Hepatocyte (in vitro differentiated cells): ENCODE results near the gene HTR2A.

ENCODE experiments used
- EZH2 ChIP-seq: fragments of 200-600 bp; sonication (generic); IDR thresholded peaks from 2 replicates; pipeline ENCODE4 v1.6.1; 2016; ENCODE audit warnings: antibody characterized with exemption, mild to moderate bottlenecking, borderline replicate concordance
- TF ChIP-seq, protein P1 (sequence below): fragments of 200-600 bp; sonication (generic); IDR thresholded peaks from 2 replicates; pipeline ENCODE4 v1.5.1; 2016; ENCODE audit warnings: antibody characterized with exemption, mild to moderate bottlenecking; ENCODE audit not compliant: poor library complexity

DNA sequence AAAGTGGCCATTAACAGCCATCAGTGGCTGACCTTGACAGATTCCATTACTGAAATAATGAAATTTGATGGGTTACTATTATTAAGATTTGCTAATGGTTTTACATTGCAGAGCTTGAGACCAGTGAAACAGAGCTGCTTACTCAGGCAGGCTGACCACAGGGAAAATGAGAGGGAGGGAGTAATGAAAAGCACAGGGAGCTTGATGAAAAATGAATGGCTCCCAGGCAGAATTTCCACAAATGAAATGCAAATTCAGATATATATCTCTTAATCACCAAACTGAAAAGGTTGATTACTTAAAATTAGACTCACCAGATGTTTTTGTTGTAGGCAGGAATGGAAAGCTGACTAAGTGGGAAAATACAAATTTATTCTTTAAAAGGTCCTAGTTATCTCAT is 36.1 kb downstream of the HTR2A start:
- TF ChIP-seq, protein P1, sequence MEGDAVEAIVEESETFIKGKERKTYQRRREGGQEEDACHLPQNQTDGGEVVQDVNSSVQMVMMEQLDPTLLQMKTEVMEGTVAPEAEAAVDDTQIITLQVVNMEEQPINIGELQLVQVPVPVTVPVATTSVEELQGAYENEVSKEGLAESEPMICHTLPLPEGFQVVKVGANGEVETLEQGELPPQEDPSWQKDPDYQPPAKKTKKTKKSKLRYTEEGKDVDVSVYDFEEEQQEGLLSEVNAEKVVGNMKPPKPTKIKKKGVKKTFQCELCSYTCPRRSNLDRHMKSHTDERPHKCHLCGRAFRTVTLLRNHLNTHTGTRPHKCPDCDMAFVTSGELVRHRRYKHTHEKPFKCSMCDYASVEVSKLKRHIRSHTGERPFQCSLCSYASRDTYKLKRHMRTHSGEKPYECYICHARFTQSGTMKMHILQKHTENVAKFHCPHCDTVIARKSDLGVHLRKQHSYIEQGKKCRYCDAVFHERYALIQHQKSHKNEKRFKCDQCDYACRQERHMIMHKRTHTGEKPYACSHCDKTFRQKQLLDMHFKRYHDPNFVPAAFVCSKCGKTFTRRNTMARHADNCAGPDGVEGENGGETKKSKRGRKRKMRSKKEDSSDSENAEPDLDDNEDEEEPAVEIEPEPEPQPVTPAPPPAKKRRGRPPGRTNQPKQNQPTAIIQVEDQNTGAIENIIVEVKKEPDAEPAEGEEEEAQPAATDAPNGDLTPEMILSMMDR = no peak
- TF ChIP-seq EZH2 = no peak
